ENCODE results near the gene RDH16. TPM values are rescaled to one million over a fixed set of nuclear protein-coding genes. Genes with fewer than 3 reads are reported as not detected.

Gene RDH16
- total and polyA plus RNA-seq, 2 donors (not counting 1 experiment from before 2014, with no cell fraction given), result 1.1 to 1.5 TPM

DNA sequence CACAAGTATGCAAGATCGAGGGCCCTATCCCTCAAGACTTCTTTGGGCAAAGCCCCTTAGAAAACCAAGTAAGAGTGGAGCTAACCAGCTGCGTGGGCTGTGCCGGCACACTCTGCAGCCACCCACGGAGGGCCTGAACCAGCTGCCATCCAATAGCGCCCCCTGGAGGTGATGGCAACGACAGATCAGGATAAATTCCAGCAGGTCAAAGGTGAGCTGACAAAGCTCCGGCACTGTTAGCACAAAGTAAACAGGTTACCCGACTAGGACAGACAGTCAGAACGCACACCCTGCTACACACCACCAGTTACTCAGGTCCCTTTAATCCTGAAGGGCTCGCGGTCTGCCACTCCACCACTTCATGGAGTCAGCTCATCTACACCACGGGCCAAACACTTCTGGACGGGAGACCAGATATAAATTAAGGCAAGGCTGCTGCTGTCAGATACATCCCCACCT, 44.1 kb upstream of the RDH16 start:
- WGBS (ENCODE audit: insufficient coverage), result 37% methylated on average over 7 of the region's 13 CpGs
- H3K9me3 ChIP-seq (ENCODE audit: control extremely low read depth in 1 of 3, control insufficient read depth in 2 of 3, insufficient read depth in 1 of 3, low read length in 2 of 3), result no peaks in the 10 kb centered on the region
- H3K27ac ChIP-seq (ENCODE audit: low read length in 2 of 2), result no peak overlapping the region
- H3K79me2 ChIP-seq (ENCODE audit: control insufficient read depth, insufficient read depth, low read length), result peaks cover 64% of the 10 kb centered on the region
- DNase-seq (peak; percentile 76), ATAC-seq (ENCODE audit: low read depth) (peak; percentile 19)
- CTCF ChIA-PET, result interaction anchor here (0.6 to 9.2 kb wide), 21 partner anchors 9 to 356 kb away, joined by 3 to 52 read pairs (median 3); partner anchors contain the start of genes ATP5F1B and STAT6
- H3K4me1 Mint-ChIP-seq, result peaks cover 58% of the 10 kb centered on the region
- peaks cover 14% of the 10 kb centered on the region for H4K20me1 ChIP-seq (ENCODE audit: control insufficient read depth, insufficient read depth, low read length, poor library complexity, severe bottlenecking)
- no peak overlapping the region for H2AFZ ChIP-seq (ENCODE audit: insufficient read depth, low read depth, low read length, poor library complexity, severe bottlenecking)
- POLR2A ChIA-PET, result no interaction called here
- H3K27me3 ChIP-seq (replicated peaks in 1 of 4; ENCODE audit: control extremely low read depth in 1 of 4, control insufficient read depth in 3 of 4, insufficient read depth in 4 of 4, low read length in 3 of 4), result no peaks in the 10 kb centered on the region
- no peak overlapping the region for H3K9ac ChIP-seq (ENCODE audit: low read length)
- no peak overlapping the region for H3K27ac Mint-ChIP-seq
- no peaks in the 10 kb centered on the region for H3K27me3 Mint-ChIP-seq
- H3K4me2 ChIP-seq (replicated peaks; ENCODE audit: low read depth, low read length, poor library complexity, severe bottlenecking), result no peak overlapping the region
- peaks cover 0 to 50% of the 10 kb centered on the region in 2 experiments for H3K36me3 ChIP-seq (replicated peaks in 1 of 2; ENCODE audit: control extremely low read depth in 1 of 2, control insufficient read depth in 1 of 2, extremely low read depth in 1 of 2, insufficient read depth in 2 of 2, low read length in 1 of 2)
- no peak overlapping the region for H3K4me3 Mint-ChIP-seq
- H3K9me3 Mint-ChIP-seq (ENCODE audit: insufficient read depth), result no peaks in the 10 kb centered on the region
- no peak for TF ChIP-seq EZH2 (IDR thresholded peaks at IDR 0.05; ENCODE audit: borderline replicate concordance, insufficient read depth, low read depth, low read length, poor library complexity, severe bottlenecking)
- TF ChIP-seq, protein P1, sequence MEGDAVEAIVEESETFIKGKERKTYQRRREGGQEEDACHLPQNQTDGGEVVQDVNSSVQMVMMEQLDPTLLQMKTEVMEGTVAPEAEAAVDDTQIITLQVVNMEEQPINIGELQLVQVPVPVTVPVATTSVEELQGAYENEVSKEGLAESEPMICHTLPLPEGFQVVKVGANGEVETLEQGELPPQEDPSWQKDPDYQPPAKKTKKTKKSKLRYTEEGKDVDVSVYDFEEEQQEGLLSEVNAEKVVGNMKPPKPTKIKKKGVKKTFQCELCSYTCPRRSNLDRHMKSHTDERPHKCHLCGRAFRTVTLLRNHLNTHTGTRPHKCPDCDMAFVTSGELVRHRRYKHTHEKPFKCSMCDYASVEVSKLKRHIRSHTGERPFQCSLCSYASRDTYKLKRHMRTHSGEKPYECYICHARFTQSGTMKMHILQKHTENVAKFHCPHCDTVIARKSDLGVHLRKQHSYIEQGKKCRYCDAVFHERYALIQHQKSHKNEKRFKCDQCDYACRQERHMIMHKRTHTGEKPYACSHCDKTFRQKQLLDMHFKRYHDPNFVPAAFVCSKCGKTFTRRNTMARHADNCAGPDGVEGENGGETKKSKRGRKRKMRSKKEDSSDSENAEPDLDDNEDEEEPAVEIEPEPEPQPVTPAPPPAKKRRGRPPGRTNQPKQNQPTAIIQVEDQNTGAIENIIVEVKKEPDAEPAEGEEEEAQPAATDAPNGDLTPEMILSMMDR (IDR thresholded peaks at IDR 0.05), result peak; percentile 76
- no peak overlapping the region for H3K4me3 ChIP-seq (ENCODE audit: control extremely low read depth in 1 of 5, extremely low read depth in 1 of 5, insufficient read depth in 1 of 5, low read depth in 2 of 5, low read length in 4 of 5)
- peaks cover 23 to 30% of the 10 kb centered on the region in 2 donors for H3K4me1 ChIP-seq (ENCODE audit: control insufficient read depth in 2 of 2, insufficient read depth in 2 of 2, low read length in 2 of 2)
- intact Hi-C loops (cut with micrococcal nuclease), result loop anchor here (1.0 to 10.0 kb wide), 2 partner anchors 244 to 367 kb away; partner anchors contain the start of gene BAZ2A

DNA sequence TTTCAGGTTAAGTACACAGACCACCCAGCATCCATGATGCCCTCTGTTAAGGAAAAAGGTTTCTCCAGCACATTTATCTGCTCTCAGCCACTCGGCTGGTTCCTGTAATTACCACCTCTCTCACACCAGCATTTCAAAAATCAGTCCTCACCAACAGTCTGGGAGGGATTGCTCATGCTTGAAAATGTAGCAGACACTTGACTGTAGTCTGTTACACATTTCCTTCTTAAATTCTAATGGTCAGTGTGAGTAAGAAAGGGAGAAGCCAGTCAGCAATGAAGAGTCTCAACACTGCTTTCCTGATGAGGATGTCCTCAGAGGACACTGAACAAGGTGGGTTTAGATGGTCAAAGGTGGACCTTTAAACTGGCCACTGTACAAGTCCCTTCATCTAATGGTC, 43.0 kb upstream of the RDH16 start:
- ChIA-PET CTCF (interaction anchor here (1.2 to 9.2 kb wide), 5 partner anchors 10 to 241 kb away, joined by 3 to 52 read pairs (median 9); no protein-coding TSS in a partner anchor), POLR2A (no interaction called here)
- Histone ChIP-seq H3K4me2 (replicated peaks; ENCODE audit: low read depth, low read length, poor library complexity, severe bottlenecking) (no peak overlapping the region), H3K27ac (ENCODE audit: low read length in 2 of 2) (no peak overlapping the region), H2AFZ (ENCODE audit: insufficient read depth, low read depth, low read length, poor library complexity, severe bottlenecking) (no peak overlapping the region), H3K27me3 (replicated peaks in 1 of 4; ENCODE audit: control extremely low read depth in 1 of 4, control insufficient read depth in 3 of 4, insufficient read depth in 4 of 4, low read length in 3 of 4) (no peaks in the 10 kb centered on the region), H3K4me3 (ENCODE audit: control extremely low read depth in 1 of 5, extremely low read depth in 1 of 5, insufficient read depth in 1 of 5, low read depth in 2 of 5, low read length in 4 of 5) (no peak overlapping the region), H3K36me3 (replicated peaks in 1 of 2; ENCODE audit: control extremely low read depth in 1 of 2, control insufficient read depth in 1 of 2, extremely low read depth in 1 of 2, insufficient read depth in 2 of 2, low read length in 1 of 2) (peaks cover 0 to 55% of the 10 kb centered on the region in 2 experiments), H3K9ac (ENCODE audit: low read length) (no peak overlapping the region), H3K9me3 (ENCODE audit: control extremely low read depth in 1 of 3, control insufficient read depth in 2 of 3, insufficient read depth in 1 of 3, low read length in 2 of 3) (no peaks in the 10 kb centered on the region), H3K79me2 (ENCODE audit: control insufficient read depth, insufficient read depth, low read length) (peaks cover 64% of the 10 kb centered on the region), H3K4me1 (ENCODE audit: control insufficient read depth in 2 of 2, insufficient read depth in 2 of 2, low read length in 2 of 2) (peaks cover 19 to 24% of the 10 kb centered on the region in 2 donors), H4K20me1 (ENCODE audit: control insufficient read depth, insufficient read depth, low read length, poor library complexity, severe bottlenecking) (peaks cover 14% of the 10 kb centered on the region)
- H3K9me3 Mint-ChIP-seq (ENCODE audit: insufficient read depth), result no peaks in the 10 kb centered on the region
- no peak overlapping the region for H3K4me3 Mint-ChIP-seq
- peaks cover 54% of the 10 kb centered on the region for H3K4me1 Mint-ChIP-seq
- TF ChIP-seq, protein P1 (IDR thresholded peaks at IDR 0.05), result no peak
- TF ChIP-seq EZH2 (IDR thresholded peaks at IDR 0.05; ENCODE audit: borderline replicate concordance, insufficient read depth, low read depth, low read length, poor library complexity, severe bottlenecking), result no peak
- intact Hi-C loops (cut with micrococcal nuclease), result loop anchor here (10.0 kb wide), 1 partner anchor 366 kb away; the partner anchor contains the start of gene BAZ2A
- H3K27me3 Mint-ChIP-seq, result no peaks in the 10 kb centered on the region
- WGBS (ENCODE audit: insufficient coverage), result no CpG with 5 or more reads among the region's 1 CpG
- DNase-seq, result no peak
- H3K27ac Mint-ChIP-seq, result peak overlapping the region; percentile 47
- ATAC-seq (ENCODE audit: low read depth), result no peak

Data from B cell (primary cell).